ENCODE measurements around the gene WBP2NL. TPM values are rescaled to one million over a fixed set of nuclear protein-coding genes. Genes with fewer than 3 reads are reported as not detected.

The WBP2NL gene
- total RNA-seq = 0.34 and 0.57 TPM in 2 replicates

DNA sequence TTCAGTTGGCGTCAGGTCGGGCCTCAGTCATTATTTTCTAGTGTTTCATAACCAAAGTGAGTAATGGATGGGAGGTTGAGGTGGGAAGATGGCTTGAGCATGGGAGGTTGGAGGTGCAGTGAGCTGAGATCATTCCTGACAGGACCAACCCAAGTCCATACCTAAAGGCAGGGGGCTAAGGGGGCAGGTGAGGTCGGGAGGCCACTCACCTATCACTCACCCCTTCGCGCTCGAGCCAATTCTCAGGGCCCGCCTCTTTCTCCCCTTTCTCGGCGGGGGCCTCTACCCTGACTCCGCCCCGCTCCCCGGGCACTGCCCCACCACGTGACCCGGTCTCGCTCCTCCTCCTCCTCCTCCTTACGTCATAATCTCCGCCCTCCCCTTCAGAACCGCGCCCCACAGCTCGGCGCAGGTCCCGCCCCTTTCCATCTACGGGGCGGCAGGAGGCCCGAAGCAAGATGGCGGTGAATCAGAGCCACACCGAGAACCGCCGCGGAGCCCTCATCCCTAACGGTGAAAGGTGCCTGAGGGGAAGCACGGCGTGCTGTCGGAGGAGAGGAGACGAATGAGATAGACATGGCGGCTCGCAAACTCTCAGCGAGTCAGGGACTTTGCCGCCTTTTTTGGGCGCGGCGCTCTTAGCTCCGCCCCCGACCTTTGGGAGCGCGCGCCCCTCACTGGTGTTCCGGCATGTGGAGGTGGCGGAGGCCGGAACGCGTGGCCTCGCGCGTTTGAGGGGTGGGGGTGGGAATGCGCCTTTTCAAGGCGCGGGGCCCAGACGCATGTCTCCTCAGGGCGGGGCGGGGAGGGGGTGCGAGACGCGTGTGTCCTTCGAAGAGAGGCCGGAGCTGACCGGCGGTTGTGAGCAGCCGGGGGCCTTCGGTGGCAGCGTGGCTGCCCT, at the start of gene WBP2NL:
Gene WBP2NL (plus strand): TSS at position 428 of the 901 bp plus-strand sequence. CDS start 31 bp downstream, at position 459.

DNA sequence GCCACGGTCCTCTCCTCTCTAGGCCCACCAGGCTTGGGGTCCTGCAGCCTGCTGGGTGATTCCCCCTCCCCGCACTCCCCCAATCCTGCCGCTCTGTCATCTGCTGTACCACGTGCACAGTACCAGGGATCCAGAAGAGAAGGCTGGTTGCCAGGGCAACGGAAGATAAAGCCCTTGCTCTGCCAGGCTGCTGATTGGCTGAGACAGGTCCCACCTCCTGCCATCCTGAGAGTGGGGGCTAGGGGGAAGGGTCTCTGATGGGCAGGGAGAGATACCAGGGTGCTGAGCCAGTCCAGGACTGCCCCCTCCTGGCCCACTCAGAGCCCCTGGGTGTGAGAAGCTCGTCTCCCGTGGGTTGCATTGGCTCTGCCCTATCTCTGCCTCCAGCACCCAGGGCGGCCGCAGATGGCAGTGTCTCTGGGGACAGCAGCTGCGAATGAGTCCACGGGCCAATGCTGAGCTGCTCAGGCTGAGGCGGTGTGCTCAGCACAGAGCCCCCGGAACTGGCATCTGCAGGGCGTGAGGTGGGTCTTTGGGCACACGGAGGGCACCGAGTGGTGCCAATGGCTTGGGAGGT, 46.6 kb upstream of the WBP2NL start, which contains the start of gene SMIM45:
Gene SMIM45 (plus strand): TSS at position 253 of the 577 bp plus-strand sequence.

GRCh38 chr22:41969110-41969646, 29.4 kb upstream of the WBP2NL start, which contains the start of gene SEPTIN3:
SEPTIN3 (plus strand) TSS chr22:41969443; CDS start chr22:41971493, 2,050 bp downstream.

GRCh38 chr22:42070517-42071422, 72.2 kb downstream of the WBP2NL start, which contains the start of gene NAGA:
NAGA (minus strand) TSS chr22:42070812; CDS start chr22:42070297, 515 bp downstream.

DNA sequence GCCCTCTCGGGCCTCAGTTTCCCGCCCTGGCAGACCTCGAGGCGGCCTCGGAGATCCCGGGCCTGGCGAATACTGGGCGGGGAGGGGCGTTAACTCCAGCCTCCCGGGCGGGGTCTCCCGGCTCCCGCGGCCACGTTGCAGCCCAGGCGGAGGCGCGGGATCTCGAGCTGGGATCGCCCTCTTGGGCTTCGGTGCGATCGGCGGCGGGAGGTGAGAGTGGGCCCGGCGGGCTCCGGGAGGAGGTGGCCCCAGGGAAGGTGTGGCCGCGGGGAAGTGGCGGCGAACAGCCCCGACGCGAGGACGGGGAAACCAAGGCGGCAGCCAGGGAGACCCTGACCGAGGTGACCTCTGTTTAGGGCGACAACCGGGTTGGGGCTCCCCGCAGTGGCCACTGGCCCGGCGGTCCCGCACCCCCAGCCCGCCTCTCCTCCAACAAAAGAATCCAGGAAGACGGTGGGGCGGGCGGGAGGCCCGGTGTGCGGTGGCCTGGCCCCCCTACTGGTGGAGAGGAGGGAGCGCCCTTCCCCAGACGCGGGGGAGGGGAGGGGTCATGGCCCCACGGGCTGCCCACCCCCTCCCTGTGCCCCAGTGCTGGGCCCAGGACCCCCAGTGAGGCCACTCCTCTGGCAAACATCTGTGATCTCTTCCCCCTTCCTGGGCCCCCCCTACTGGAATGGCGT, 75.7 kb downstream of the WBP2NL start, which contains the start of gene PHETA2:
Gene PHETA2 (plus strand): TSS at position 117 of the 680 bp plus-strand sequence. CDS start 3,046 bp downstream, outside the sequence.

Other genes starting within 250 kb of the WBP2NL start
- gene CCDC134, start 198.1 kb upstream of the WBP2NL start, total RNA-seq = 7.2 and 9.3 TPM in 2 replicates
- gene SREBF2, start 165.7 kb upstream of the WBP2NL start, total RNA-seq = 66.3 and 178 TPM in 2 replicates
- gene SHISA8, start 83.7 kb upstream of the WBP2NL start, total RNA-seq = not detected in 2 replicates
- gene TNFRSF13C, start 72.0 kb upstream of the WBP2NL start, total RNA-seq = under 0.01 and 0.14 TPM in 2 replicates
- 1.2 and 1.7 TPM in 2 replicates for gene CENPM, start 51.6 kb upstream of the WBP2NL start, total RNA-seq
- 0.21 TPM in 1 of 2 replicates, not detected in the other for gene SEPTIN3, start 29.3 kb upstream of the WBP2NL start, total RNA-seq
- gene NAGA, start 72.0 kb downstream of the WBP2NL start, total RNA-seq = 12.3 and 26.7 TPM in 2 replicates
- gene PHETA2, start 75.5 kb downstream of the WBP2NL start, total RNA-seq = 2.0 and 2.1 TPM in 2 replicates
- 6.8 TPM in 2 replicates for gene SMDT1, start 80.9 kb downstream of the WBP2NL start, total RNA-seq
- gene NDUFA6, start 92.0 kb downstream of the WBP2NL start, total RNA-seq = 35.9 and 50.5 TPM in 2 replicates
- gene CYP2D6, start 132.0 kb downstream of the WBP2NL start, total RNA-seq = 0.34 and 1.8 TPM in 2 replicates